BE2C (cell line): Measurements from ENCODE around the gene TMEM131L.

Experiments used
- DNase-seq: peaks from one replicate; pipeline ENCODE4 v3.0.0-alpha.2; 2020
- H3K27me3 ChIP-seq: fragments of 250-450 bp; sonication (Bioruptor Pico); 2 replicates; pipeline ENCODE4 v1.5.1; 2020; ENCODE audit warnings: mild to moderate bottlenecking
- H3K36me3 ChIP-seq: fragments of 250-450 bp; sonication (Bioruptor Pico); 2 replicates; pipeline ENCODE4 v1.5.1; 2020; ENCODE audit warnings: mild to moderate bottlenecking
- H3K4me1 ChIP-seq: fragments of 250-450 bp; sonication (Bioruptor Pico); 2 replicates; pipeline ENCODE4 v1.5.1; 2020
- H3K4me3 ChIP-seq: 2 replicates; pipeline ENCODE4 v1.5.1; 2011; ENCODE audit warnings: low read depth, low read length
- H3K9me3 ChIP-seq: fragments of 250-450 bp; sonication (Bioruptor Pico); 2 replicates; pipeline ENCODE4 v1.5.1; 2020
- TF ChIP-seq, protein P1 (sequence below): IDR thresholded peaks from 2 replicates; pipeline ENCODE4 v1.5.1; 2012; ENCODE audit warnings: mild to moderate bottlenecking, low read depth, low read length

The TMEM131L gene

DNA sequence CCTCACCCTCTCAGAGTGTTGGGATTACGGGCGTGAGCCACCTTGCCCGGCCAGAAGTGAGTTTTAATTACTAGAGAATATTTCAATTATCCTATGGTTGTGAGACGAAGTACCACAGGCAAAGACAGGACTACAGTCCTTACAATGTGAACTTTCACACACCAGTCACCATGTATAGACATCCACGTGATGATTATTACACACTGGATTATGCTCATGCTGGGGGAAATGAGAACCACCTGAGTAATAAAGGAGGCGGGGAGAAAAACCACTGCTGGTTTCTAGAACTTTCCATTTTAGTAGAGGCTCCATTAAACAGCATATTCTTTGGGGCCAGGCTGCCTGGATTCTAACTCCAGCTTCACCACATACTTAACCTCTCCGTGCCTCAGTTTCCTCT, 175.4 kb downstream of the TMEM131L start:
- Histone ChIP-seq H3K9me3 (no peaks in the 10 kb centered on the region), H3K4me1 (no peaks in the 10 kb centered on the region), H3K27me3 (no peaks in the 10 kb centered on the region), H3K36me3 (no peaks in the 10 kb centered on the region), H3K4me3 (no peak overlapping the region)
- TF ChIP-seq, protein P1, sequence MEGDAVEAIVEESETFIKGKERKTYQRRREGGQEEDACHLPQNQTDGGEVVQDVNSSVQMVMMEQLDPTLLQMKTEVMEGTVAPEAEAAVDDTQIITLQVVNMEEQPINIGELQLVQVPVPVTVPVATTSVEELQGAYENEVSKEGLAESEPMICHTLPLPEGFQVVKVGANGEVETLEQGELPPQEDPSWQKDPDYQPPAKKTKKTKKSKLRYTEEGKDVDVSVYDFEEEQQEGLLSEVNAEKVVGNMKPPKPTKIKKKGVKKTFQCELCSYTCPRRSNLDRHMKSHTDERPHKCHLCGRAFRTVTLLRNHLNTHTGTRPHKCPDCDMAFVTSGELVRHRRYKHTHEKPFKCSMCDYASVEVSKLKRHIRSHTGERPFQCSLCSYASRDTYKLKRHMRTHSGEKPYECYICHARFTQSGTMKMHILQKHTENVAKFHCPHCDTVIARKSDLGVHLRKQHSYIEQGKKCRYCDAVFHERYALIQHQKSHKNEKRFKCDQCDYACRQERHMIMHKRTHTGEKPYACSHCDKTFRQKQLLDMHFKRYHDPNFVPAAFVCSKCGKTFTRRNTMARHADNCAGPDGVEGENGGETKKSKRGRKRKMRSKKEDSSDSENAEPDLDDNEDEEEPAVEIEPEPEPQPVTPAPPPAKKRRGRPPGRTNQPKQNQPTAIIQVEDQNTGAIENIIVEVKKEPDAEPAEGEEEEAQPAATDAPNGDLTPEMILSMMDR, result no peak
- no peak for DNase-seq

DNA sequence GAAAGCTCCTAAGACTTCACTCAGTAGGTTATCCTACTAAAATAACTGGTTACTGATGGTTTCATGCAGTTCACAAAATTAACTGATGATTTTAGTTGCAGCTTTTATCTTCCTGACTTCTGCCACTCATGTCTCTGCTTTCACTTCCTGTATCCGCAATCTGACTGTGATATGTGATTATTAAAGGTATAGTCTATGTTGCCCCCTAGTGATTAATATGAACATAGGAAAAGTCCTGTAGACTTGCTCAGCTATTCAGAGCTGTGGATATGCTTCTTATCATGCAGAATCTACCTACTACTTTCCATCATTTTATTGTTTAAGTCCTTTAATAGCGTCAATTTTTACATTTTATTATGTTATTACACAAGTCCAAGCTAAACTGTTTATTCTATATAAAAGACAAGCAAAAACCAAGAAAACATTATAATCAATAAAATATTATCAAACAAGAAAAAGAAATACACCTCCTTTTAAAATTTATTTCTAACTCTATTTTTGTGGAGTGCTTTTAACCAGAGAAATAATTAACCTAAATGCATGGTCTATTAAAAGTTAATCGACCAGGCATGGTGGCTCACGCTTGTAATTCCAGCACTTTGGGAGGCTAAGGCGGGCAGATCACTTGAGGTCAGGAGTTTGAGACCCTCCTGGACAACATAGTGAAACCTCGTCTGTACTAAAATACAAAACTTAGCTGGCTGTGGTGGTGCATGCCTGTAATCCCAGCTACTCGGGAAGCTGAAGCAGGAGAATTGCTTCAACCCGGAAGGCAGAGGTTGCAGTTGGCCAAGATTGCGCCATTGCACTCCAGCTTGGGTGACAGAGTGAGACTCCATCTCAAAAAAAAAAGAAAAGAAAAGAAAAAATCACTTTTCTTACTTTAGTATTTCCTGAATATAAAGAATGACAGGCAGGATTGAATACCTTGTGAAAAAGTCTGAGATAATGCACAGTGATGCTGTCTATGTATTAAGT, 177.5 kb downstream of the TMEM131L start:
- Histone ChIP-seq H3K4me3 (no peak overlapping the region), H3K36me3 (no peaks in the 10 kb centered on the region), H3K4me1 (no peaks in the 10 kb centered on the region), H3K27me3 (no peaks in the 10 kb centered on the region), H3K9me3 (no peaks in the 10 kb centered on the region)
- TF ChIP-seq, protein P1, result peak; percentile 60
- DNase-seq, result no peak

DNA sequence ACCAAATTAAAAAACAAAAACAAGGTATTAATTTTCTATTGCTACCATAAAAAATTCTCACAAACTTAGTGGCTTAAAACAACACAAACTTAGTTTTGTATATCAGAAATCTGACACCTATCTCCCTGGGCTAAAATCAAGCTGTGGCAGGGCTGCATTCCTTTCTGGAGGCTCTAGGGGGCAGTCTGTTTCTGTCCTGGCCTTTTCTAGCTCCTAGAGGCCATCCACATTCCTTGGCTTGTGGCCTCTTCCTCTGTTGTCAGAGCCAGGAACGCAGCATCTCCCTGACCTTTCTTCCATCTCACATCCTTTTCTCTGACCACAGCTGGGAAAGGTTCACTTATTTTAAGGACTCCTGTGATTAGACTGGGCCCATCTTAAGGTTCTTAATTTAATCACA, 179.0 kb downstream of the TMEM131L start:
- Histone ChIP-seq H3K27me3 (no peaks in the 10 kb centered on the region), H3K36me3 (no peaks in the 10 kb centered on the region), H3K4me3 (no peak overlapping the region), H3K9me3 (no peaks in the 10 kb centered on the region), H3K4me1 (no peaks in the 10 kb centered on the region)
- TF ChIP-seq, protein P1, result peak; percentile 37; the same call in 1 of the 2 replicates
- no peak for DNase-seq

DNA sequence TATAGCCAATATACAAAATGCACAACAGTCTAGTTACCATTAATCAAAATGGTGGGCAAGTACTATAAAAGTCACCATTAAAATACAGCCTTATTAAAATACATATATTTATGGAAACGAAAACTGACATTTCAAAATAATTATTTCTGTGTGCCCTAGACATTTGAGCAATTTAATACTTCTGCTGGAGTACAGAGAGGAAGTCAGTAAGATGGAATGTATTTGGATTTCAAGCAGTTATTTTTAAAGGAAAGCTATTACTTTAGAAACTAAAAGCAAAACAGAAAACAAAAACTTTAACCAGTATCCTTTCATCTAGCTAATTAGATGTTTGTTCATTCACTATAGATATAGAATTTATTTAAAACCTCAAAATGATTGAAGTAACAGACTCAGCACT, 180.1 kb downstream of the TMEM131L start:
- H3K4me1 ChIP-seq, result no peaks in the 10 kb centered on the region
- TF ChIP-seq, protein P1, result no peak

DNA sequence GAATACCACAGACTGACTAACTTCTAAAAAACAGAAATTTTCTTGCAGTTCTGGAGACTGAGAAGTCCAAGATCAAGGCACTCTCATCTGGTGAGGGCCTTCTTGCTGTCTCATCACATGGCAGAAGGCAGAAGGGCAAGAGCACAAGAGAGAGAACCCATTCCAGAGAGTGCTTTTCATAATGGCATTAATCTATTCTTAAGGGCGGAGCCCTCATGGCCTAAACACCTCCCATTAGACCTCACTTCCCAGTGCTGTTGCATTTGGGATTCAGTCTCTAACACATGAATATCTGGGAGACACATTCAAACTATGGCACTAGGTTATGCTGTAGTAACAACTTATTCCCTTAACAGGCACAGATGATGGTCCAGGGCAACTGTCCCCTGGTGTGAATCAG, 180.8 kb downstream of the TMEM131L start:
- DNase-seq, result no peak
- Histone ChIP-seq H3K4me1 (no peaks in the 10 kb centered on the region), H3K27me3 (no peaks in the 10 kb centered on the region), H3K9me3 (no peaks in the 10 kb centered on the region), H3K36me3 (no peaks in the 10 kb centered on the region), H3K4me3 (no peak overlapping the region)
- TF ChIP-seq, protein P1, result no peak

More for the DNA sequence above, 180.1 kb downstream of the TMEM131L start:
- Histone ChIP-seq H3K9me3 (no peaks in the 10 kb centered on the region), H3K36me3 (no peaks in the 10 kb centered on the region), H3K27me3 (no peaks in the 10 kb centered on the region), H3K4me3 (no peak overlapping the region)
- no peak for DNase-seq

DNA sequence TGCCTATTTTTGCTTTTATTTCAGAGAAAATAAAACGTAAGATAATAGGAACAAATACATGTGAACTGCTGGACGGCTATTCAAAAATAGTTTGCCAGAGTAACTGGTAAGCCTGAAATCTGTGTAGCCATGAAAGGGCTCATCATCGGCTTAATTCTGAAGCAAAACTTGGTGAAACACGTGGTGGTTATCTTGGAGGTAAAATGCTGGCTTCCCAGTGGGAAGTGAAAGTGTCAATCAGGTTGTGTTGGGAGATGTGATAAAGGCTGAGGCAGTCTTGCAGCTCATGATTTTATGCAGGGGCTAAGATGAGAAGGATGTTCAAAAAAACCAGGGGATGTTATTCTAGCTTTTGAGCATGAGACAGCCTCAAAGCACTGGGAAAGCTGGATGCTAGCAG, 181.8 kb downstream of the TMEM131L start:
- Histone ChIP-seq H3K4me1 (no peaks in the 10 kb centered on the region), H3K36me3 (no peaks in the 10 kb centered on the region), H3K9me3 (no peaks in the 10 kb centered on the region), H3K4me3 (no peak overlapping the region), H3K27me3 (no peaks in the 10 kb centered on the region)
- DNase-seq, result no peak
- TF ChIP-seq, protein P1, result no peak
